ENCODE measurements around the gene ZC3H12A. TPM values are rescaled to one million over a fixed set of nuclear protein-coding genes. Genes with fewer than 3 reads are reported as not detected.

ZC3H12A gene
- total and polyA plus RNA-seq, 2 of the 4 experiments (the other 2 are of a cell fraction) = 3.8 to 14.2 TPM

GRCh38 chr1:37458551-37458950 lies 15.8 kb upstream of the ZC3H12A start:
- in situ Hi-C loops (cut with MboI; ENCODE audit: low sequenced_read_pairs) (loop anchor here (10.0 kb wide), 1 partner anchor 226 kb away; no protein-coding TSS in a partner anchor), dilution Hi-C loops (cut with HindIII; ENCODE audit: low sequenced_read_pairs, unreplicated experiment) (no loop called here), intact Hi-C loops (cut with micrococcal nuclease) (loop anchor here (10.0 kb wide), 1 partner anchor 116 kb away; no protein-coding TSS in a partner anchor)
- H3K4ac ChIP-seq (ENCODE audit: low read depth, low read length) = no peak overlapping the region
- POLR2A ChIA-PET (ENCODE audit: unreplicated experiment) = no interaction called here
- BruUV-seq (replicated peaks) = no TSS peak
- peaks cover 0 to 3% of the 10 kb centered on the region in 2 experiments; a peak in 1 of 4 replicates for H3K79me1 ChIP-seq (ENCODE audit: low read depth in 1 of 2, low read length in 2 of 2)
- H4K20me1 ChIP-seq (ENCODE audit: insufficient read depth, low read length) = no peaks in the 10 kb centered on the region
- H3K23ac ChIP-seq (ENCODE audit: low read depth, low read length) = no peak overlapping the region
- no peak overlapping the region for H3K14ac ChIP-seq (replicated peaks; ENCODE audit: low read depth, low read length)
- no peak overlapping the region for H2AK9ac ChIP-seq (replicated peaks; ENCODE audit: low read depth, low read length, poor library complexity)
- no peak overlapping the region for H4K8ac ChIP-seq (ENCODE audit: low read depth in 2 of 2, low read length in 2 of 2)
- no peak overlapping the region for H3K4me2 ChIP-seq (ENCODE audit: low read depth, low read length)
- CTCF ChIA-PET = no interaction called here
- no peak overlapping the region for H2AK5ac ChIP-seq (ENCODE audit: low read depth, low read length)
- DNase-seq = no peak
- no peaks in the 10 kb centered on the region for H3K9me3 ChIP-seq (ENCODE audit: control insufficient read depth, insufficient read depth, low read length)
- no peak overlapping the region for H3K56ac ChIP-seq (ENCODE audit: extremely low read depth, insufficient read depth, low read length)
- no peak overlapping the region for H4K5ac ChIP-seq (ENCODE audit: low read depth, low read length)
- no peak for TF ChIP-seq NFE2L2 (IDR thresholded peaks at IDR 0.05; ENCODE audit: low read depth, low read length)
- no peak for TF ChIP-seq RCOR1 (IDR thresholded peaks at IDR 0.05; ENCODE audit: insufficient replicate concordance, low read length)
- no peak overlapping the region for H4K91ac ChIP-seq (ENCODE audit: insufficient read depth, low read depth, low read length)
- H3K9me1 ChIP-seq (ENCODE audit: insufficient read depth, low read length) = no peaks in the 10 kb centered on the region
- H3K27me3 ChIP-seq (ENCODE audit: control insufficient read depth, insufficient read depth, low read length) = no peaks in the 10 kb centered on the region
- no CpG with 5 or more reads among the region's 3 CpGs for WGBS, 2 experiments (ENCODE audit: extremely low coverage in 2 of 2, insufficient read length in 1 of 2)
- H3K18ac ChIP-seq (ENCODE audit: low read depth, low read length) = no peak overlapping the region
- peaks cover 4% of the 10 kb centered on the region for H3K4me1 ChIP-seq (ENCODE audit: control insufficient read depth, insufficient read depth, low read length)
- no peak overlapping the region for H2BK15ac ChIP-seq (ENCODE audit: low read depth, low read length)
- no peak overlapping the region for H2BK120ac ChIP-seq (ENCODE audit: low read depth, low read length)
- no peak overlapping the region for H2AFZ ChIP-seq (replicated peaks; ENCODE audit: low read length, poor library complexity)
- H2BK5ac ChIP-seq (ENCODE audit: low read depth, low read length, poor library complexity, severe bottlenecking) = no peak overlapping the region
- no peak overlapping the region for H3K27ac ChIP-seq (ENCODE audit: insufficient read depth, low read length)
- H3K4me3 ChIP-seq (ENCODE audit: insufficient read depth, low read depth, low read length) = no peak overlapping the region
- no peak for ATAC-seq (ENCODE audit: low read depth)
- no peak overlapping the region for H3K9ac ChIP-seq (ENCODE audit: low read depth, low read length)
- H2BK20ac ChIP-seq (ENCODE audit: low read depth, low read length) = no peak overlapping the region
- H3K36me3 ChIP-seq (ENCODE audit: control insufficient read depth, insufficient read depth, low read length) = no peaks in the 10 kb centered on the region

Data from IMR-90 (cell line).